Measurements from ENCODE around the gene PRKAR1B. TPM values are rescaled to one million over a fixed set of nuclear protein-coding genes. Genes with fewer than 3 reads are reported as not detected.

PRKAR1B gene
- polyA plus RNA-seq, 1 of the 3 experiments (the other 2 are of a cell fraction), result 63.7 TPM

GRCh38 chr7:584122-584465, 143.0 kb downstream of the PRKAR1B start:
- 96% methylated on average over 14 of the region's 15 CpGs for WGBS (ENCODE audit: low lambda C conversion rate)
- Histone ChIP-seq H3K9me3 (no peaks in the 10 kb centered on the region), H3K4me2 (no peak overlapping the region), H3K79me2 (ENCODE audit: insufficient read depth) (no peaks in the 10 kb centered on the region), H3K9me2 (no peaks in the 10 kb centered on the region), H2AFZ (ENCODE audit: low read depth) (no peak overlapping the region), H3K27me3 (ENCODE audit: insufficient read depth) (no peaks in the 10 kb centered on the region), H3K4me3 (ENCODE audit: low read depth in 2 of 2, low read length in 1 of 2) (no peak overlapping the region), H3K9ac (no peak overlapping the region), H4K20me1 (ENCODE audit: insufficient read depth) (no peaks in the 10 kb centered on the region), H3K4me1 (ENCODE audit: control insufficient read depth in 1 of 2, insufficient read depth in 2 of 2, low read depth in 1 of 2, low read length in 1 of 2) (no peaks in the 10 kb centered on the region), H3K36me3 (replicated peaks in 1 of 2; ENCODE audit: control insufficient read depth in 1 of 2, insufficient read depth in 2 of 2, low read length in 1 of 2) (peaks cover 2 to 8% of the 10 kb centered on the region in 2 experiments), H3K27ac (ENCODE audit: low read depth in 2 of 2, low read length in 1 of 2) (no peak overlapping the region), H3F3A (replicated peaks; ENCODE audit: insufficient read depth) (no peaks in the 10 kb centered on the region)
- CTCF ChIA-PET, result no interaction called here
- POLR2A ChIA-PET, result no interaction called here
- DNase-seq, result no peak
- TF ChIP-seq RCOR1 (IDR thresholded peaks at IDR 0.05; ENCODE audit: low read length), result no peak
- no peak for TF ChIP-seq ELF1 (IDR thresholded peaks at IDR 0.05)
- no peak for TF ChIP-seq RXRA (IDR thresholded peaks at IDR 0.05; ENCODE audit: borderline replicate concordance, low read depth)
- TF ChIP-seq USF2 (IDR thresholded peaks at IDR 0.05; ENCODE audit: borderline replicate concordance, low read depth, low read length), result no peak
- no peak for TF ChIP-seq FOXJ3 (CRISPR knock-in tag; IDR thresholded peaks at IDR 0.05)
- TF ChIP-seq TCF12 (IDR thresholded peaks at IDR 0.05), result no peak
- no peak for TF ChIP-seq USF1 (IDR thresholded peaks at IDR 0.05; ENCODE audit: borderline replicate concordance, low read depth)

- H3K9me3 ChIP-seq, result no peaks in the 10 kb centered on the region
- H3K4me2 ChIP-seq, result no peak overlapping the region
- CTCF ChIA-PET, result no interaction called here
- WGBS (ENCODE audit: low lambda C conversion rate), result 87% methylated on average over 30 of the region's 30 CpGs
- H4K20me1 ChIP-seq (ENCODE audit: insufficient read depth), result no peaks in the 10 kb centered on the region
- no peaks in the 10 kb centered on the region for H3K9me2 ChIP-seq
- H3K27me3 ChIP-seq (ENCODE audit: insufficient read depth), result no peaks in the 10 kb centered on the region
- H3K27ac ChIP-seq (ENCODE audit: low read depth in 2 of 2, low read length in 1 of 2), result no peak overlapping the region
- no peak overlapping the region for H3K9ac ChIP-seq
- POLR2A ChIA-PET, result no interaction called here
- no peaks in the 10 kb centered on the region for H3K4me1 ChIP-seq (ENCODE audit: control insufficient read depth in 1 of 2, insufficient read depth in 2 of 2, low read depth in 1 of 2, low read length in 1 of 2)
- no peak for DNase-seq
- peaks cover 0 to 11% of the 10 kb centered on the region in 2 experiments for H3K36me3 ChIP-seq (replicated peaks in 1 of 2; ENCODE audit: control insufficient read depth in 1 of 2, insufficient read depth in 2 of 2, low read length in 1 of 2)
- no peak overlapping the region for H3K4me3 ChIP-seq (ENCODE audit: low read depth in 2 of 2, low read length in 1 of 2)
- no peaks in the 10 kb centered on the region for H3F3A ChIP-seq (replicated peaks; ENCODE audit: insufficient read depth)
- TF ChIP-seq MXI1 (IDR thresholded peaks at IDR 0.05; ENCODE audit: low read depth, low read length) (no peak), FOXM1 (IDR thresholded peaks at IDR 0.05; ENCODE audit: low read depth) (no peak), EP300 (IDR thresholded peaks at IDR 0.05; ENCODE audit: borderline replicate concordance in 1 of 2, low read depth in 1 of 2, low read length in 1 of 2) (no peak), YY1 (IDR thresholded peaks at IDR 0.05; ENCODE audit: low read depth) (no peak), TEAD4 (IDR thresholded peaks at IDR 0.05; ENCODE audit: borderline replicate concordance, insufficient read depth) (no peak), GABPA (IDR thresholded peaks at IDR 0.05; ENCODE audit: low read depth) (no peak), SIN3A (IDR thresholded peaks at IDR 0.05; ENCODE audit: borderline replicate concordance, low read depth, low read length) (no peak), REST (IDR thresholded peaks at IDR 0.05; ENCODE audit: low read depth, low read length) (no peak), IRF3 (IDR thresholded peaks at IDR 0.05; ENCODE audit: low read depth, low read length) (no peak), NFIC (IDR thresholded peaks at IDR 0.05; ENCODE audit: borderline replicate concordance) (no peak)
- no peak overlapping the region for H2AFZ ChIP-seq (ENCODE audit: low read depth)
- no peaks in the 10 kb centered on the region for H3K79me2 ChIP-seq (ENCODE audit: insufficient read depth)
Measured at GRCh38 chr7:583410-584121, 143.5 kb downstream of the PRKAR1B start.
